Measurements from ENCODE around the gene GFOD2. TPM values are rescaled to one million over a fixed set of nuclear protein-coding genes. Genes with fewer than 3 reads are reported as not detected.

GFOD2 gene
- polyA plus RNA-seq, 3 donors = 3.7 to 9.4 (median 3.8) TPM

DNA sequence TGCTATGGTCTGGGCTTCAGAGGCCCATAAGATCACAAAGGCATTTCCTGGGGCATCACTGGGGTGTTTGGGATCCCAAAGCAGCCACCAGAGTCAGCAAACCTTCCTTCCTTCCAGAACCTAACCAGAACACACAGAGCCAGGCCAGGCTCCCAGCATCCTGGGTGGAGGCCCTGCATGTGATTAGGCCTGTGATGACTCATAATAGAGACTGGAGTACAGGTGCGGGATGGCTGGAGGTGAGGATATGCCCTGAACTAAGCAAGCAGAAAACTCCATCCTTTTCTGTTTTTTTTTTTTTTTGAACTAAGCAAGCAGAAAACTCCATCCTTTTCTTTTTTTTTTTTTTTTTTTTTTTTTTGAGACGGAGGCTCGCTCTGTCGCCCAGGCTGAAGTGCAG is 17.7 kb upstream of the GFOD2 start:
- H3K27ac Mint-ChIP-seq = peak overlapping the region in 1 of 7 donors; percentile 53
- H3K4me2 ChIP-seq (replicated peaks; ENCODE audit: extremely low read depth, low read length, poor library complexity, severe bottlenecking) = no peak overlapping the region
- H3K4me3 ChIP-seq (replicated peaks in 1 of 3; ENCODE audit: low read depth in 2 of 3, low read length in 3 of 3) = no peak overlapping the region
- H3K9ac ChIP-seq (ENCODE audit: insufficient read depth, low read length, poor library complexity, severe bottlenecking) = no peak overlapping the region
- H2AFZ ChIP-seq (ENCODE audit: insufficient read depth, low read depth, low read length, poor library complexity, severe bottlenecking) = no peak overlapping the region
- no peak overlapping the region for H3K4me3 Mint-ChIP-seq
- no peaks in the 10 kb centered on the region for H3K4me1 Mint-ChIP-seq
- H3K27me3 Mint-ChIP-seq (ENCODE audit: low read depth in 3 of 3) = no peaks in the 10 kb centered on the region
- peaks cover 42 to 71% of the 10 kb centered on the region in 2 donors for H3K36me3 ChIP-seq (replicated peaks in 1 of 2; ENCODE audit: control insufficient read depth in 1 of 2, insufficient read depth in 2 of 2, low read length in 2 of 2)
- H3K27me3 ChIP-seq (ENCODE audit: control insufficient read depth in 2 of 2, insufficient read depth in 2 of 2, low read length in 2 of 2) = no peaks in the 10 kb centered on the region
- no peaks in the 10 kb centered on the region for H4K20me1 ChIP-seq (ENCODE audit: insufficient read depth, low read length)
- no peak for DNase-seq
- TF ChIP-seq, protein P1, sequence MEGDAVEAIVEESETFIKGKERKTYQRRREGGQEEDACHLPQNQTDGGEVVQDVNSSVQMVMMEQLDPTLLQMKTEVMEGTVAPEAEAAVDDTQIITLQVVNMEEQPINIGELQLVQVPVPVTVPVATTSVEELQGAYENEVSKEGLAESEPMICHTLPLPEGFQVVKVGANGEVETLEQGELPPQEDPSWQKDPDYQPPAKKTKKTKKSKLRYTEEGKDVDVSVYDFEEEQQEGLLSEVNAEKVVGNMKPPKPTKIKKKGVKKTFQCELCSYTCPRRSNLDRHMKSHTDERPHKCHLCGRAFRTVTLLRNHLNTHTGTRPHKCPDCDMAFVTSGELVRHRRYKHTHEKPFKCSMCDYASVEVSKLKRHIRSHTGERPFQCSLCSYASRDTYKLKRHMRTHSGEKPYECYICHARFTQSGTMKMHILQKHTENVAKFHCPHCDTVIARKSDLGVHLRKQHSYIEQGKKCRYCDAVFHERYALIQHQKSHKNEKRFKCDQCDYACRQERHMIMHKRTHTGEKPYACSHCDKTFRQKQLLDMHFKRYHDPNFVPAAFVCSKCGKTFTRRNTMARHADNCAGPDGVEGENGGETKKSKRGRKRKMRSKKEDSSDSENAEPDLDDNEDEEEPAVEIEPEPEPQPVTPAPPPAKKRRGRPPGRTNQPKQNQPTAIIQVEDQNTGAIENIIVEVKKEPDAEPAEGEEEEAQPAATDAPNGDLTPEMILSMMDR (IDR thresholded peaks at IDR 0.05) = no peak
- H3K36me3 Mint-ChIP-seq = peaks cover 33 to 68% of the 10 kb centered on the region in 2 donors
- no peak overlapping the region for H3K27ac ChIP-seq (ENCODE audit: low read depth in 1 of 2, low read length in 2 of 2)
- no peaks in the 10 kb centered on the region for H3K9me3 ChIP-seq (replicated peaks in 1 of 2; ENCODE audit: control insufficient read depth in 1 of 2, insufficient read depth in 1 of 2, low read length in 2 of 2)
- H3K79me2 ChIP-seq (ENCODE audit: insufficient read depth, low read length) = no peaks in the 10 kb centered on the region
- WGBS (ENCODE audit: insufficient coverage) = 100% methylated on average over 3 of the region's 4 CpGs
- no peaks in the 10 kb centered on the region for H3K9me3 Mint-ChIP-seq
- intact Hi-C loops (cut with micrococcal nuclease) = no loop called here
- no peaks in the 10 kb centered on the region for H3K4me1 ChIP-seq (ENCODE audit: control insufficient read depth in 1 of 2, insufficient read depth in 2 of 2, low read length in 2 of 2)

DNA sequence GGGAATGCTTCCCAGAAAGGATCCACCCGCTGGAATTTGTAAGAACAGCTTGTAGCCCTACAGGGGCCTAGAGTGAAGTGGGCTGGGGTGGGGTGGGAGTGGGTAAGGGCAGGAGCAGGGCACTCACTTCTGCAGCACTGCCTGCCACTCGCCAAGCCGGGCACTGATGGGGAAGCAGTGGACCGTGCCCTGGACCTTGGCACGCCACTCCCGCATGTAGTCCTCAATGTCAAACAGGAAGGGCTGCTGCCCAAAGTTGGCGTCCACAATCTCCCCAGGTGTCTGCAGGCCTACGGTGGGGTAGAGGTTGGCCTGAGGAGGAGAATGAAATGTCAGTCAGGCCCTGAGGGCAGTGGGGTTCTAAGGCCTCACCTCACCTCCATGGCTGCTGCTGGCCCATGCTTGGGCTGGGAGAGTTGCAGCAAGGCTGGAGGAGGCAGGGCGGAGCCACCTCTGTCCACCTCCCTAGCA is 15.7 kb upstream of the GFOD2 start:
- TF ChIP-seq, protein P1 (IDR thresholded peaks at IDR 0.05) = no peak
- intact Hi-C loops (cut with micrococcal nuclease) = no loop called here
- H3K4me3 Mint-ChIP-seq = no peak overlapping the region
- H3K27ac ChIP-seq (ENCODE audit: low read depth in 1 of 2, low read length in 2 of 2) = no peak overlapping the region
- no peaks in the 10 kb centered on the region for H3K4me1 ChIP-seq (ENCODE audit: control insufficient read depth in 1 of 2, insufficient read depth in 2 of 2, low read length in 2 of 2)
- no peaks in the 10 kb centered on the region for H3K79me2 ChIP-seq (ENCODE audit: insufficient read depth, low read length)
- no peak overlapping the region for H3K4me2 ChIP-seq (replicated peaks; ENCODE audit: extremely low read depth, low read length, poor library complexity, severe bottlenecking)
- no peaks in the 10 kb centered on the region for H3K27me3 ChIP-seq (ENCODE audit: control insufficient read depth in 2 of 2, insufficient read depth in 2 of 2, low read length in 2 of 2)
- H3K27ac Mint-ChIP-seq = no peak overlapping the region
- no peak for DNase-seq
- peaks cover 38 to 69% of the 10 kb centered on the region in 2 donors for H3K36me3 Mint-ChIP-seq
- H3K9me3 Mint-ChIP-seq = no peaks in the 10 kb centered on the region
- H3K4me3 ChIP-seq (replicated peaks in 1 of 3; ENCODE audit: low read depth in 2 of 3, low read length in 3 of 3) = no peak overlapping the region
- H2AFZ ChIP-seq (ENCODE audit: insufficient read depth, low read depth, low read length, poor library complexity, severe bottlenecking) = no peak overlapping the region
- peaks cover 0 to 1% (median 0%) of the 10 kb centered on the region in 3 donors for H3K27me3 Mint-ChIP-seq (ENCODE audit: low read depth in 3 of 3)
- no peak overlapping the region for H3K9ac ChIP-seq (ENCODE audit: insufficient read depth, low read length, poor library complexity, severe bottlenecking)
- H4K20me1 ChIP-seq (ENCODE audit: insufficient read depth, low read length) = no peaks in the 10 kb centered on the region
- WGBS (ENCODE audit: insufficient coverage) = 99% methylated on average over 9 of the region's 9 CpGs
- H3K4me1 Mint-ChIP-seq = no peaks in the 10 kb centered on the region
- no peaks in the 10 kb centered on the region for H3K9me3 ChIP-seq (replicated peaks in 1 of 2; ENCODE audit: control insufficient read depth in 1 of 2, insufficient read depth in 1 of 2, low read length in 2 of 2)
- peaks cover 48 to 72% of the 10 kb centered on the region in 2 donors for H3K36me3 ChIP-seq (replicated peaks in 1 of 2; ENCODE audit: control insufficient read depth in 1 of 2, insufficient read depth in 2 of 2, low read length in 2 of 2)
